GM19455 (cell line): ENCODE measurements around the gene FTSJ1.

Experiments
- ATAC-seq: cut with Tn5 transposase; IDR thresholded peaks from one replicate; pipeline ENCODE4 v1.9.1; 2021; ENCODE audit not compliant: unreplicated experiment

Gene FTSJ1

DNA sequence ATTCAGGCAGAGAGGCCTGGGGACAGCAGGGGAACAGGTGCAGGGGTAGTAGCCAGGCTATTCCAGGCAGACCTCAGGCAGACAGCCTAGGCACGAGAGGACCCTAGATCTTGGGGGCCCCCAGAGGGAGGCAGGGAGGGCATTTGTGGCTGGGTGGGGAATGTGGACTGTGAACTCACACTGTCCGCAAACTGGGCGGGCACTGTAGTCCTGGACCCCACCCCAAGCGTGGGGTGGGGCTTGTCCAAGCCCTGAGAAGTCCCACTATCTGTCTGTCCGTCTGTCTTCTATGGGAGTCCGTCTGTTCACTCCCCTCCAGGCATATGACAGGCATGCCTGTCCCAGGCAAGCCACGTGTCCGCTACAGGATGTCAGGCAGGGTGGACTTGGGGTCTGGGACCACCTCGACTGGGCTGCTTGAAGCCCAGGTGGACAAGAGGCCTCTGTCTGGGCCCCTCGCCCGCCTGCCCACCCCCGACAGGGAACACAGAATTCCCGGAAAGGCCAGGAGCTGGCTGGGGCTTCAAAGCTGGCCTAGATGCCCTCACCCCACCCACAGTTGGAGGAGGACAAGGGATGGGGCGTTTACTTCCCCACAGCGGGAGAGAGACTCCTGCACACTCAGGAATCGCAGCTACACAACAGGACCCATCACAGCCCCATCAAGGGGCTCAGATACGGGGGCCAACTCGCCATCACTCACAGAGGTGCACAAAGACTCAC lies 5.7 kb upstream of the FTSJ1 start, which contains the start of gene SLC38A5:
Gene SLC38A5, minus strand, starts transcription at position 151 of the 723 bp plus-strand sequence. CDS start 2,336 bp downstream, outside the sequence.
- no peak for ATAC-seq

DNA sequence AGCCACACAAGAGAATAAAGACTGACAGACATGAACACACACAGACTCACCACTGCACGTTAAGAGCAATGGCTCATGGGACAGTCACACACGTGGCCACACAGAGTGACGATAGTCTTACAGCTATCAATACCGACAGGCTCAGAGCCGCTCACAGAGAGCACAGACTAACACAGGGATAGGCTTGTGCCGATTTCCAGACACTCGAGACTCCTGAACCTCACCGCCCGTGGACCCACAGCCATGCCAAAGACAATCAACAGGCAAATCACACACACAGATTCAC lies 5.2 kb upstream of the FTSJ1 start:
- no peak for ATAC-seq

DNA sequence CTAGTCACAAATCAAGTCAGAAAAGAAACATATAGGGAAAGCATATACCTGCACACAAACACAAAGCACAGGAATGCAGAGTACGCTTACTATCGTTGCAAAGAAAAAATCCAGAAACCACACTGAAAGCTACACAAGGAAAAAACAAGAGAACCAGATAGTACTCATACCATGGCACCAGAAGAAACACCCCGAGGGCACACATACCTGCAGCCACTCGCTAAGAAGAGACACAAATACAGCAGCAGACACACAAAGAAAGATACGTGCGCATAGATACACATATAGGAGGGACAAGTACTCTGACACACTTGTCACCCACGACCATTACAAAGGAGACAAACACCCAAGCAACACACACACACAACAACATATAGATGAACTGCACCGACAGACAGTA lies 4.5 kb upstream of the FTSJ1 start:
- ATAC-seq = no peak

GRCh38 chrX:48472225-48472624 lies 3.8 kb upstream of the FTSJ1 start:
- no peak for ATAC-seq

- no peak for ATAC-seq
Observed at GRCh38 chrX:48472851-48473703, 2.9 kb upstream of the FTSJ1 start.

- ATAC-seq = no peak
Observed at GRCh38 chrX:48473704-48473990, 2.4 kb upstream of the FTSJ1 start.

GRCh38 chrX:48474127-48474526 lies 1.9 kb upstream of the FTSJ1 start:
- no peak for ATAC-seq

DNA sequence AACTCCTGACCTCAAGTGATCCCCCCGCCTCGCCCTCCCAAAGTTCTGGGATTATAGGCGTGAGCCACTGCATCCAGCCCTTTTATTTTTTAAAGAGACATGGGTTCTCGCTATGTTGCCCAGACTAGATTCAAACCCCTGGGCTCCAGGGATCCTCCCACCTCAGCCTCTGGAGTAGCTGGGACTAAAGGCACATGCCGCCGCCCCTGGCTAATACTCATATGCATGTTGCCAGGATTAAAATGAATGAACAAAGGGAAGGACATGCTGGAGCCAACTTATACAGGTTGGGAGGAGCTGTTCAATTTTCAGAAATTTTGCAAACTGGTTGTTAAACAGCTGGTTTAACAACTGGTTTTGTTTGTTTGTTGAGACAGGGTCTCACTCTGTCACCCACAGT lies 1.4 kb upstream of the FTSJ1 start:
- no peak for ATAC-seq

DNA sequence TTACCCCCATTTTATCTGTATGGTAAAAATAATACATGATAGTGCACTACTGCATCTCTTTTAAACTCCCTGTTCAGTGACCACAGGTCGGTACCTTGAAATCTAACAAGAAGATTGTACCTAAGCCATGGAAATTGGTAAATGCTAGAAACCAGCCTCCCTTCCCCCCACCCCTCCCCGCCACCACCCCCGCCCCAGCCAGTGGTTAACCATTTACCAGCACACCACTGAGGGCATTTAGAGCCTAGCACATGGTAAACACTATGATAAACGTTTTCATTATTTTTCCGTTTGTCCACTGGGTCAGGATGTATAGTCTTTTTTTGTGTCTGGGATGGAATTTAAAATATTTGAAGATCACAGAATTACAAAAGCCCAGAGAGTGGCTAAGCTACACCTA lies 703 bp upstream of the FTSJ1 start:
- no peak for ATAC-seq

DNA sequence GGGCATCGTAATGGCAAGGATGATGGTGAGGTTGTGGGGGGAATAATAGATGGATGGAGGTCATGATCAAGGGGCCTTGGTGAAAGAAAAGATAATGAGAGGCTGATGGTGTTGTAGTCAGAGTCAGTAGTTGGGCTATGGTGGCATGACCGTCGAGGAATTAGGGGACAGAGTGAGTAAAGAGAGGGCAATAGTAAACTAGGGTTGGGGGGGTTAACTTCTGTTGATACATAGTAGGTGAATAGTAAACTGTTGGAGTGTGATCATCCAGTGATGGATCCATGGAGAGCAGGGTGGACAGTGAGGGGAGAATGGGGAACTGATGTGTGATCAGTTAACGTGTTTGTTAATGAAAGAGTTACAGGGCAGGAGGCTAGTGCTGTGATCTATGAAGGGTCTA lies 920 bp downstream of the FTSJ1 start:
- ATAC-seq = no peak

- ATAC-seq = no peak
Observed at GRCh38 chrX:48477960-48478755, 2.2 kb downstream of the FTSJ1 start.

GRCh38 chrX:48478806-48479205 lies 2.8 kb downstream of the FTSJ1 start:
- no peak for ATAC-seq

DNA sequence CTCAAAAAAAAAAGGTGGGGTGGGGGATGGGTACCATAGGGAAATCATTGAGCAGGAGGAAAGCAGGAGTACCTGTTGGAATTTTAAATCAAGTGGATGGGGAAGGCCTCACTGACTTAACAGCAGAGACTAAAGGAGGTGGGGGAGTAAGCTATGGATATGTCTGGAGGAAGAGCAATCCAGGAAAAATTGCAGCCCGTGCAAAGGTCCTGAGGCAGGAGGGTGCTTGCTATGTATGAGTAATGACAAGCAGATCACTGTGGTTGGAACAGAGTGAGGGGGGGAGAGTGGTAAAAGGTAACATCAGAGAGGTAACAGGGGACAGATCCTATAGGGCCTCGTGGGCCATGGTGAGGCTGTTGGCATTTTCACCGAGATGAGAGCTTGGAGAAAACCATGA lies 4.1 kb downstream of the FTSJ1 start:
- no peak for ATAC-seq

DNA sequence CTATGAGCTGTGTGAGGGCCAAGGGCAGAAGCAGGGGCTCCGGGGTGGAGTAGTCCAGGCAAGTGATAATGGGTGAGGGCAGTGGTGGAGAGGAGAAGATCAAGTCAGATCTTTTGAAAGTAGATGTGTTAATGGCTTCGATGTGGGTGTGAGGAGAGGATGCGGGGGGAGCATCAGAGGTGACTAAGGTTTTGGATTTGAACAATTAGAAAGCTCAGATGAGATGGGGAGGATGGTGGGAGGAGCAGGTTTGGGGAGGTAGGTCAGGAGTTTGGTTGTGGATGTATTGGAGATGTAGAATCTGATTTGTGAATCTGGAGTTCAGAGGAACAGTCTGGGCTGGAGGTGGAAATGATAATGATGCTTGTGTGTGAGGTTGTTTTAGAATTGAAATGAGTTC lies 4.6 kb downstream of the FTSJ1 start:
- ATAC-seq = no peak

DNA sequence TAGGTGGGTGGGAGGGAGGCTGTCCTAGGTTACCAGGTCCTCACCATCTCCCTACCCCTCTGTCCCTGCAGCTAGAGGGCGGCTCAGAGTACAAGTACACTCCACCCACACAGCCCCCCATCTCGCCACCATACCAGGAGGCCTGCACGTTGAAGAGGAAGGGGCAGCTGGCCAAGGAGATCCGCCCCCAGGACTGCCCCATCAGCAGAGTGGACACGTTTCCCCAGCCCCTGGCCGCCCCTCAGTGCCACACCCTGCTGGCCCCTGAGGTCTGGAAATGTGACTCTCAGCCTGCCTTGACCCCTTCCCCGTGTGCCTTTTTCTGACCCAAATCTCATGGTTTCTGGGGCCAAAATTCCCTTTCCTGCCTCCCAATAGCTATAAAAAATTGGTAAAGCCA lies 6.5 kb downstream of the FTSJ1 start:
- ATAC-seq = no peak

DNA sequence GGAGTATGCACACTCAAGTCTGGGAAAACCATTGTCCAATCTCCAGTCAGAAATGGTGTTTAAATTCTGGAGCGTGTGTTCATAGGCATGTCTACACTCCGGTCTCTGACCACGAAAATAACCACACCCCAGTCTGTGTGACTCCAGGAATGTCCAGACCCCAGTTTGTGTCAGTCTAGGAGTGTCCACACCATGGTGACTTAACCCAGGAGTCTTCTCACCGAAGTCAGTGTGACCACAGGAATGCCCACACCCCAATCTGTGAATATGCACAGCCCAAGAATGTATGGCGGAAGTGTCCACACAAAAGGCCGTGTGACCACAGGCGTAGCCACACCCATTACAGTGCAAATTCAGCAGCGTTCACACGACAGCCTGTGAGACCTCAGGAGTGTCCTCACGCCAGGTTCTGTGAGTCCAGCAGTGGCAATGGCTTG lies 11.4 kb downstream of the FTSJ1 start:
- ATAC-seq = no peak

DNA sequence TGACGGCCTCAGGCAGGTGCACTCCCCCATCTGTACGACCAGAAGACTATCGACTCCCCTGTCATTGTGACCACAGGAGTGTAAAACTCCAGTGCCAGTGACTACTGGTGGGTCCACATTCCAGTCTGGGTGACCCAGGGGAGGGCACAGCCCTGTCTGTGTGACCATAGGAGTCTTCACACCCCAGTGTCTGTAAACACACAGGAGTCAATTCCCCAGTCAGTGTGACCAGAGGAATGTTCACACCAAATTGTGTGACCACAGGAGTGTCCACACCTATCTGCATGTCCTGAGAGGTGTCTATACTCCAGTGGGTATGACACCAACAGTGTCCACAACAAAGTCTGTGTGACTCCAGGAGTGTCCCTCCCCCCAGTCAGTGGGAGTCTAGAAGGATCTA lies 12.0 kb downstream of the FTSJ1 start:
- ATAC-seq = no peak

- no peak for ATAC-seq
Observed at GRCh38 chrX:48489296-48489695, 13.3 kb downstream of the FTSJ1 start.

DNA sequence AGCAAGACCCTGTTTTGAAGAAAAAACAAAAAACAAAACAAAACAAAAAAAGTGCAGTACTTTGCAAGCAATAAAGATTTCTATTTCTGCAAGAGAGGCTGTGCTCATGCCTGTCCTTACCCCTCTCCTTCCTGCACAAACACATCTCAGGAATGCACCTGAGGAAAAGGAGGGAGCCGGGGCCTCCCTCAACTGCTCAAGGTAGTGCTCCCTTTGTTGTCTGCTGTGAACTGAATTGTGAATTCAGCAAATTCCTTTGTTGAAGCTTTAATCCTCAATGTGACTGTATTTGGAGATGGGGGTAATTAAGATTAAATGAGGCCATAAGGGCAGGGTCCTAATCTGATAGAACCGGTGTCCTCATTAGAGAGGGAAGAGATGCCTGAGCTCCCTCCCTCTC lies 13.9 kb downstream of the FTSJ1 start:
- no peak for ATAC-seq

DNA sequence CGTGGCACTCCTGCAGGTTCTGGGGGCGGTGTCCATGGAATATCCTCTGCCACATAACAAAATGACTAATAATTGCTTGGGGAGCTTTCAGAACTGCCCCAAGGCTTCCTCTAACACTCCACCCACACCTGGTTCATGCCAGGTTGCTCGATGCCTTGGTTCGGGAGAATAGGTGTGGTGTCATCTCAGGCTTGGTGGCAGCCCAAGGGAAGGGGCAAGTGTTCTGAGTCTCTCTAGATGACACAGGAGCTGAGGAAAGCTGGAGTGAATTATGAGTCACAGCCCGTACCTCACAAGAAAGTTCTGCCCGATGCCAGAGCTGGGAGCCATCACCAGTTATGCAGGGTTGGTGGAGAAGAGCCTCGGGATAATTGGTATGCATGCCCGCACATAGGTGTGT lies 14.7 kb downstream of the FTSJ1 start:
- ATAC-seq = no peak

- ATAC-seq = no peak
Observed at GRCh38 chrX:48491809-48492208, 15.8 kb downstream of the FTSJ1 start.
